H1 (cell line): ENCODE results near the gene MRPL1. TPM values are rescaled to one million over a fixed set of nuclear protein-coding genes. Genes with fewer than 3 reads are reported as not detected.

Source experiments
- CTCF ChIA-PET: fragments of 300-600 bp; sonication (Branson Sonifier 250); formaldehyde crosslinking; loops from one replicate; lab custom pipeline; 2021; ENCODE audit not compliant: partially characterized antibody; lab: Charles Lee
- POLR2A ChIA-PET: fragments of 300-600 bp; sonication (Branson Sonifier 250); formaldehyde crosslinking; loops from one replicate; lab custom pipeline; 2021; ENCODE audit warnings: inconsistent platforms; ENCODE audit not compliant: partially characterized antibody; lab: Charles Lee
- DNase-seq, 2 experiments: peaks; one replicate each; pipeline versions ENCODE4 v3.0.0 to v3.0.0-alpha.2; 2010 to 2022; ENCODE audit warnings: low spot score in 2 of 2, low read depth in 1 of 2, mixed read lengths in 1 of 2
- FAIRE-seq: peaks from 2 replicates; lab custom pipeline; 2011; peaks lifted over from hg19 to GRCh38; lab: Jason Lieb, UNC
- H2AFZ ChIP-seq: 2 replicates; pipeline ENCODE4 v1.8.1; 2012; ENCODE audit warnings: low read length, inconsistent platforms
- H2AK5ac ChIP-seq: 2 replicates; pipeline ENCODE4 v1.6.1; 2013; ENCODE audit warnings: low read depth, low read length
- H2BK120ac ChIP-seq: replicated peaks from 2 replicates; pipeline ENCODE3; 2013; ENCODE audit warnings: low read depth, low read length, inconsistent platforms
- H2BK12ac ChIP-seq: 2 replicates; pipeline ENCODE4 v1.6.1; 2013; ENCODE audit warnings: low read depth, low read length
- H2BK15ac ChIP-seq: 2 replicates; pipeline ENCODE4 v1.6.1; 2013; ENCODE audit warnings: low read length
- H2BK20ac ChIP-seq: 2 replicates; pipeline ENCODE4 v1.6.1; 2013; ENCODE audit warnings: low read length
- H2BK5ac ChIP-seq: 2 replicates; pipeline ENCODE4 v1.6.1; 2013; ENCODE audit warnings: low read depth, low read length
- H3K14ac ChIP-seq: 2 replicates; pipeline ENCODE4 v1.6.1; 2013; ENCODE audit warnings: inconsistent platforms; ENCODE audit not compliant: insufficient read length
- H3K18ac ChIP-seq: 2 replicates; pipeline ENCODE4 v1.6.1; 2013; ENCODE audit warnings: low read length; ENCODE audit errors: extremely low read depth
- H3K23ac ChIP-seq: 2 replicates; pipeline ENCODE4 v1.6.1; 2013; ENCODE audit warnings: inconsistent platforms; ENCODE audit not compliant: insufficient read length
- H3K23me2 ChIP-seq: 2 replicates; pipeline ENCODE4 v1.6.1; 2013; ENCODE audit warnings: low read depth, low read length
- H3K27ac ChIP-seq: 2 replicates; pipeline ENCODE4 v1.6.1; 2011; ENCODE audit warnings: low read depth, low read length, inconsistent platforms
- H3K27me3 ChIP-seq, 4 experiments: replicated peaks in 1 of 4; 1 replicate in 1 of 4; 2 replicates in 3 of 4; pipeline versions ENCODE4 v1.6.1 to v1.8.1; 2011 to 2013; ENCODE audit warnings: low read length in 3 of 4, mild to moderate bottlenecking in 3 of 4, inconsistent platforms in 2 of 4, mixed read lengths in 2 of 4, moderate library complexity in 1 of 4; ENCODE audit not compliant: control insufficient read depth in 3 of 4, insufficient read depth in 3 of 4; ENCODE audit errors: extremely low read depth in 1 of 4
- H3K36me3 ChIP-seq, 4 experiments: 2 replicates each; pipeline versions ENCODE4 v1.6.1 to v1.8.1; 2011 to 2013; ENCODE audit warnings: mild to moderate bottlenecking in 4 of 4, low read length in 3 of 4, moderate library complexity in 2 of 4, control low read depth in 1 of 4, inconsistent platforms in 1 of 4; ENCODE audit not compliant: insufficient read depth in 4 of 4, control insufficient read depth in 2 of 4
- H3K4ac ChIP-seq: replicated peaks from 2 replicates; pipeline ENCODE3; 2013; ENCODE audit warnings: low read length, low read depth, mixed read lengths, inconsistent platforms; ENCODE audit not compliant: insufficient read length
- H3K4me1 ChIP-seq, 4 experiments: replicated peaks in 1 of 4; 1 replicate in 1 of 4; 2 replicates in 3 of 4; pipeline versions ENCODE4 v1.6.1 to v1.8.1; 2011 to 2013; ENCODE audit warnings: low read length in 3 of 4, inconsistent platforms in 2 of 4, mixed read lengths in 1 of 4; ENCODE audit not compliant: insufficient read depth in 4 of 4, control insufficient read depth in 3 of 4
- H3K4me2 ChIP-seq, 2 experiments: 2 replicates each; pipeline versions ENCODE4 v1.6.1 to v1.8.1; 2011 to 2013; ENCODE audit warnings: low read depth in 2 of 2, low read length in 2 of 2, control low read depth in 1 of 2, inconsistent platforms in 1 of 2, mild to moderate bottlenecking in 1 of 2; ENCODE audit not compliant: insufficient read depth in 1 of 2
- H3K4me3 ChIP-seq, 4 experiments: fragments of 200-600, 300-600 bp in 1 of 4; sonication (generic), shearing (Covaris generic), sonication (Bioruptor Twin) in 1 of 4; 2 replicates each; pipeline versions ENCODE4 v1.5.1 to v1.8.1; 2011 to 2016; ENCODE audit warnings: low read length in 4 of 4, low read depth in 3 of 4, control low read depth in 2 of 4, inconsistent platforms in 2 of 4, mild to moderate bottlenecking in 2 of 4, mixed read lengths in 1 of 4, moderate library complexity in 1 of 4; ENCODE audit not compliant: insufficient read depth in 2 of 4; ENCODE audit errors: extremely low read depth in 1 of 4
- H3K56ac ChIP-seq: replicated peaks from 2 replicates; pipeline ENCODE3; 2013; ENCODE audit warnings: low read depth, mild to moderate bottlenecking, mixed read lengths, low read length, inconsistent platforms; ENCODE audit not compliant: insufficient read length
- H3K79me1 ChIP-seq: 2 replicates; pipeline ENCODE4 v1.6.1; 2013; ENCODE audit warnings: low read depth, low read length, control low read depth
- H3K79me2 ChIP-seq, 2 experiments: 2 replicates each; pipeline versions ENCODE4 v1.6.1 to v1.8.1; 2012 to 2013; ENCODE audit warnings: low read length in 2 of 2, mild to moderate bottlenecking in 2 of 2, inconsistent platforms in 1 of 2; ENCODE audit not compliant: insufficient read depth in 2 of 2, control insufficient read depth in 1 of 2
- H3K9ac ChIP-seq, 4 experiments: replicated peaks in 1 of 4; 1 replicate in 1 of 4; 2 replicates in 3 of 4; pipeline versions ENCODE4 v1.6.1 to v1.8.1; 2011 to 2013; ENCODE audit warnings: low read depth in 3 of 4, low read length in 3 of 4, control low read depth in 2 of 4, mild to moderate bottlenecking in 2 of 4, moderate library complexity in 2 of 4, inconsistent platforms in 1 of 4; ENCODE audit errors: extremely low read depth in 1 of 4
- H3K9me3 ChIP-seq, 2 experiments: 2 replicates each; pipeline versions ENCODE4 v1.6.1 to v1.8.1; 2012 to 2013; ENCODE audit warnings: mild to moderate bottlenecking in 2 of 2, moderate library complexity in 2 of 2, control low read depth in 1 of 2, inconsistent platforms in 1 of 2, low read depth in 1 of 2, low read length in 1 of 2, mixed read lengths in 1 of 2; ENCODE audit not compliant: insufficient read depth in 2 of 2
- H4K20me1 ChIP-seq, 2 experiments: replicated peaks in 1 of 2; 2 replicates each; pipeline versions ENCODE3 to v1.8.1; 2011 to 2013; ENCODE audit warnings: inconsistent platforms in 2 of 2, low read length in 2 of 2, mild to moderate bottlenecking in 1 of 2; ENCODE audit not compliant: insufficient read depth in 2 of 2, control insufficient read depth in 1 of 2
- H4K5ac ChIP-seq: 2 replicates; pipeline ENCODE4 v1.6.1; 2013; ENCODE audit warnings: low read length, low read depth, mixed read lengths, inconsistent platforms; ENCODE audit not compliant: insufficient read length
- H4K8ac ChIP-seq: 2 replicates; pipeline ENCODE4 v1.8.0; 2013; ENCODE audit warnings: mild to moderate bottlenecking, moderate library complexity, low read length, inconsistent platforms; ENCODE audit not compliant: insufficient read depth; ENCODE audit errors: extremely low read depth
- H4K91ac ChIP-seq: replicated peaks from 2 replicates; pipeline ENCODE3; 2013; ENCODE audit warnings: low read length, mixed read lengths, inconsistent platforms; ENCODE audit not compliant: insufficient read length
- ATF3 ChIP-seq: IDR thresholded peaks from 2 replicates; pipeline ENCODE4 v1.6.1; 2011; ENCODE audit warnings: low read depth, mild to moderate bottlenecking, low read length; ENCODE audit not compliant: insufficient read depth
- CHD1 ChIP-seq: IDR thresholded peaks from 2 replicates; pipeline ENCODE4 v1.6.1; 2012; ENCODE audit warnings: low read depth, low read length, improper control_type of control experiment
- WGBS, 2 experiments: shearing (Covaris generic) in 1 of 2; methylation state at CpG; one replicate each; pipeline versions ENCODE4 v1.1.6 to v1.1.7; 2013 to 2015; ENCODE audit warnings: low lambda C conversion rate in 2 of 2, mixed read lengths in 2 of 2, inconsistent platforms in 1 of 2, low coverage in 1 of 2, missing lambda C conversion rate in 1 of 2; ENCODE audit not compliant: insufficient replicate concordance in 2 of 2, insufficient coverage in 1 of 2, insufficient read length in 1 of 2; ENCODE audit errors: extremely low coverage in 1 of 2, missing lambda C conversion rate in 1 of 2; 5-methylcytosine and 5-hydroxymethylcytosine counted together
- polyA plus RNA-seq, 7 experiments: library from polyadenylated mRNA; depleted of rRNA in 3 of 7; stranded (reverse) in 5 of 7; unstranded in 2 of 7; fragments of >200 nt in 5 of 7; fragments of 200-250 nt in 2 of 7; gene quantifications; 1 replicate in 5 of 7; 2 replicates in 1 of 7; 4 replicates in 1 of 7; pipeline versions ENCODE4 v1.2.1 to v1.2.3, GENCODE V29; 2011 to 2013; ENCODE audit warnings: missing spikeins in 2 of 7, mixed read lengths in 2 of 7
- total RNA-seq: library from RNA; stranded (reverse); fragmentation: NEBNext Ultra II Directional; extraction: Animal tissue kit (Norgen Biotek cat#: 25700); gene quantifications from 2 replicates; pipeline ENCODE4 v1.2.1, GENCODE V29; 2021

Gene MRPL1
- total and polyA plus RNA-seq, 2 of the 8 experiments (the other 6 are each of a cell fraction or from before 2014, with no cell fraction given), result 9.6 to 37.0 TPM

GRCh38 chr4:77865259-77865658 lies 2.6 kb downstream of the MRPL1 start:
- Histone ChIP-seq H3K23me2 (peaks cover 5% of the 10 kb centered on the region; the same call in 1 of the 2 replicates), H4K20me1 (no peaks in the 10 kb centered on the region), H3K4me2 (no peak overlapping the region), H2BK120ac (no peak overlapping the region), H3K79me2 (peaks cover 0 to 51% of the 10 kb centered on the region in 2 experiments; a peak in 3 of 4 replicates), H3K23ac (no peak overlapping the region), H4K5ac (no peak overlapping the region), H3K14ac (no peak overlapping the region), H2BK5ac (no peak overlapping the region), H3K4me3 (no peak overlapping the region), H4K91ac (no peak overlapping the region), H3K27ac (no peak overlapping the region), H2BK12ac (no peak overlapping the region), H3K9me3 (no peaks in the 10 kb centered on the region), H3K4ac (no peak overlapping the region), H2AFZ (no peak overlapping the region), H2BK20ac (no peak overlapping the region), H4K8ac (no peak overlapping the region), H2BK15ac (no peak overlapping the region), H3K18ac (no peak overlapping the region), H3K56ac (no peak overlapping the region), H3K79me1 (no peaks in the 10 kb centered on the region), H3K4me1 (peaks cover 0 to 8% (median 2%) of the 10 kb centered on the region in 4 experiments; a peak in 3 of 7 replicates), H3K27me3 (no peaks in the 10 kb centered on the region), H2AK5ac (no peak overlapping the region), H3K9ac (no peak overlapping the region), H3K36me3 (no peaks in the 10 kb centered on the region; a peak in 1 of 8 replicates)
- whole genome bisulfite sequencing, 2 experiments, result 89% methylated on average over 3 of the region's 3 CpGs; no CpG with 5 or more reads in 1 of the 2 experiments
- DNase-seq, result no peak
- TF ChIP-seq ATF3 (no peak), CHD1 (no peak)
- CTCF ChIA-PET, result interaction anchor here (0.7 to 0.9 kb wide), 2 partner anchors 14 to 820 kb away, joined by 3 read pairs; no protein-coding TSS in a partner anchor
- POLR2A ChIA-PET, result no interaction called here
- FAIRE-seq, result no peak
